Measurements from ENCODE around the gene ABHD12B.
"Not testable (repeated sequence)": the region's sequence is repeated elsewhere in the genome, so short reads cannot be mapped to it uniquely, and the experiment has no call there.

ABHD12B gene

GRCh38 chr14:50937800-50938199, 65.9 kb downstream of the ABHD12B start:
- TF ChIP-seq CTCF (IDR thresholded peaks at IDR 0.05; ENCODE audit: extremely low read depth, missing control alignments), result no peak
- no peak for DNase-seq (ENCODE audit: low spot score)

DNA sequence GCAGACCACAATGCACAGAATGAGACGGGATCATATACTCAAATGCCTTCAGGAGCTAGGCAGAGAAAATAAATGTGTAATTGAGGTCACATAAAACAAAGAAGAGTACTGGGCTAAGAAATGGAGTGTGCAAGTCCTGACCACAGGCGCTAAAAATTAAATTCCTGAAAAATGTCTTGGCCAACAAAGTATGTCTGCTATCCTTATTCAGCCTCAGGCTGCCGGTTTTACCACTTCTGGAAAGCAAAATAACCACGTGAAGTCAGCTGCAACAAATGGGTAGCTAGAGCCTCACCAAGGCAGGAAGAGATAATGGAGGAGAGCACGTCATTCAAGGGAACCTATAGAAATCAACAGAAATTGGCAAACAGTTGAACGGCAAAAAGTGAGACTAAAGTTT, 69.3 kb downstream of the ABHD12B start:
- no peak for TF ChIP-seq CTCF (IDR thresholded peaks at IDR 0.05; ENCODE audit: extremely low read depth, missing control alignments)
- no peak for DNase-seq (ENCODE audit: low spot score)

DNA sequence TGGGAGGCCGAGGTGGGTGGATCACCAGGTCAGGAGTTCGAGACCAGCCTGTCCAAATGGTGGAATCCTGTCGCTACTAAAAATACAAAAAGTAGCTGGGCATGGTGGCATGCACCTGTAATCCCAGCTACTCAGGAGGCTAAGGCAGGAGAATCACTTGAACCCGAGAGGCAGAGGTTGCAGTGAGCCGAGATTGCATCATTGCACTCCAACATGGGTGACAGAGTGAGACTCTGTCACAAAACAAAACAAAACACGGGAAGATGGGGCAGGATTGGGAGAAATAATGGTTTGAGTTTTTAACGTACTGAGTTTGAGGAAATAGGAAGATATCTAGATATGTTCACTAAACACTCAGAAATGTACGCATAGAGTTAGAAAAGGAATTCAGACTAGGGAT, 69.8 kb downstream of the ABHD12B start:
- DNase-seq (ENCODE audit: low spot score), result not testable (repeated sequence)

DNA sequence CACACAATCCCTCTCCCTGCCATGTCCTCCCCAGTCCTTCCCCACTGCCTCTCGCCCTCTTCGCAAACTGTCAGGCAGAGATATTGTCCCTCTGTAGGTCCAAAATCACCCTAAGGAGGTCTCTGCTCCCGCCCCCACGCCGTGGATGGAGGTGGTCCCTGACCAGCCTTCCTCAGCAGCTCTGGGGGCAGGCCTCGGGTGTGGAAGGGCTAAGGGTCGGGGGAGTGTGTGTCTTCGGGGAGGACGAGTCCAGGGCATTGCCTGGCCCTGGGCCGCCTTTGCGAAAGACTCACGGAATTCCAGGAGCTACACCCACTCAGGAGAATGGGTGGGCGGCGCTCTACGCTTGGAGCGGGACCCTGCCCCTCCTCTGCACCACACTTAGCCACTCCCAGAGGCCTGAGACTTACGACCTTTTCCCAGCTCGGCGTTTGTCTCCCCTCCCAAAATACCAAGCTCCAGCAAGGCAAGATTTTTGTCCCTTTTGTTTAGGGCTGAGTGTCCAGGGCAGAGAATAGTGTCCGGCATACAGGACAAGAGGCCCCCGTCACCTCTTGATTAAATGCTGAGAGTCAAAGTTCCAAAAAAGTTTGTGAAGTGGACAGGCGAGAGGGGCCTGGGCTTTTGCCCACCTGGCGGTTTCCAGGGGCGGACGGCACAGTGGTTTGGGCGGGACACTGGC, 71.5 kb downstream of the ABHD12B start:
- no peak for TF ChIP-seq CTCF (IDR thresholded peaks at IDR 0.05; ENCODE audit: extremely low read depth, missing control alignments)
- DNase-seq (ENCODE audit: low spot score), result no peak

GRCh38 chr14:50943943-50944646, 72.2 kb downstream of the ABHD12B start, which contains the start of gene PYGL:
TSS of gene PYGL (minus strand) at chr14:50944483. CDS start at chr14:50944403, 80 bp downstream.
- peak; percentile 82 for DNase-seq (ENCODE audit: low spot score)
- no peak for TF ChIP-seq CTCF (IDR thresholded peaks at IDR 0.05; ENCODE audit: extremely low read depth, missing control alignments)

DNA sequence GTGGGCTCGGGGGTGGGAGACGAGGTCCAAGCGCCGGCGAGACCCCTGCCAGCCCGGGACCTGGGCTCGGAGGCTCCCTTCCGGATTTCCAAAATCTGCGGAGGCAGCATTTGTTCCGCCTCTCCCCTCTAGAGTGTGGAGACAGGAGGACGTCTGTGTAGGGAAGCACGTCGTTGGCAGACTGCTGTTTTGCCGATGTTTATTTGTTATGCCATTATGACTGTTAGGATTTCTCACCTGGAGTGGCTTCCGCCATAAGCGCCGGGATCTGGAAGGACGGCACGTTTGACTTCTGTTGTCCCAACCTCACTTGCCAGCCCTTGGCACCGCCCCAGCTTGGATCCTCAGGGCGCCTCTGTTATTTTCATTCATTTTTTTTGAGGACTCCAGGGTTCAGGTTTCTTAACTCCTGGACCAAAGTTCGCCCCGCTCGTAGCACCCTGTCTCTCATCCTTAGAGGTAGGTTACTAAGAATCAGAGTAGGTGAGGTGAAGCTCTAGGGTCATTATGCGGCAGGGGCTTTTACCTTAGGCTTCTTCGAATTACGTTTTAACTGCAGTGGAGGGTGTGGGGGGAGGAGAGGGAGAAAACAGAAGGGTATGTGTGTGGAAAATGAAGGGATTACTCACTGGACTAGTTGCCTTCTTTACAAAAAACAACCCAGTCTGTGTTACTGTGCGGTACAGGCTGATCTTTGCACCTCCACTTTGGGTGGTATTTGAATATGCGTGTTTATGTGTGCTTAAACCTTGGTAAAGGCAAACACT, 73.0 kb downstream of the ABHD12B start:
- TF ChIP-seq CTCF (IDR thresholded peaks at IDR 0.05; ENCODE audit: extremely low read depth, missing control alignments), result no peak
- no peak for DNase-seq (ENCODE audit: low spot score)

- no peak for TF ChIP-seq CTCF (IDR thresholded peaks at IDR 0.05; ENCODE audit: extremely low read depth, missing control alignments)
- DNase-seq (ENCODE audit: low spot score), result no peak
These were observed 74.5 kb downstream of the ABHD12B start for GRCh38 chr14:50946234-50946935.
